ENCODE results near the gene TREX2. TPM values are rescaled to one million over a fixed set of nuclear protein-coding genes. Genes with fewer than 3 reads are reported as not detected.

The TREX2 gene
- total RNA-seq, 4 donors from 2014 or later: 0.42 to 1.6 (median 0.87) TPM

DNA sequence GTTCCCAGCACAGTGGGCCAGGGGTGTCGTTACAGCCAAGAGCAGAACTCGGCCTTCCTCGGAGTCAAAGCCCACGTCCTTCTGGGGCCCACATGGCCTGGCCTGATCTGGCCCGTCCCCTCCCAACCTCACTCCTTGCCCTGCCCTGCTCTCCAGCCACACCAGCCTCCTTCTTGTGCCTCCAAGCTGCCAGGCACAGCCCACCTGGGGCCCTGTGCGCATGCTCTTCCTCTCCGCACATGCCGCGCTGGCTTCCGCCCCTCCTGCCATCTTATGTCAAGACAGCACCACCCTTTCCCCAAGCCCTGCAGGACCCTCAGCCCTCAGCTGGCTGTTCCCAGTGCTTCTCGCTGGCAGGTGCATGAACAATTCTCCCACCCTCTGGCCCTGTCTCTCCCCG lies 17.7 kb upstream of the TREX2 start:
- ATAC-seq: no peak
- WGBS, 2 donors (ENCODE audit: low coverage in 1 of 2): 63% methylated on average over 4 of the region's 12 CpGs; no CpG with 5 or more reads in 1 of the 2 donors
- TF ChIP-seq, protein P1, sequence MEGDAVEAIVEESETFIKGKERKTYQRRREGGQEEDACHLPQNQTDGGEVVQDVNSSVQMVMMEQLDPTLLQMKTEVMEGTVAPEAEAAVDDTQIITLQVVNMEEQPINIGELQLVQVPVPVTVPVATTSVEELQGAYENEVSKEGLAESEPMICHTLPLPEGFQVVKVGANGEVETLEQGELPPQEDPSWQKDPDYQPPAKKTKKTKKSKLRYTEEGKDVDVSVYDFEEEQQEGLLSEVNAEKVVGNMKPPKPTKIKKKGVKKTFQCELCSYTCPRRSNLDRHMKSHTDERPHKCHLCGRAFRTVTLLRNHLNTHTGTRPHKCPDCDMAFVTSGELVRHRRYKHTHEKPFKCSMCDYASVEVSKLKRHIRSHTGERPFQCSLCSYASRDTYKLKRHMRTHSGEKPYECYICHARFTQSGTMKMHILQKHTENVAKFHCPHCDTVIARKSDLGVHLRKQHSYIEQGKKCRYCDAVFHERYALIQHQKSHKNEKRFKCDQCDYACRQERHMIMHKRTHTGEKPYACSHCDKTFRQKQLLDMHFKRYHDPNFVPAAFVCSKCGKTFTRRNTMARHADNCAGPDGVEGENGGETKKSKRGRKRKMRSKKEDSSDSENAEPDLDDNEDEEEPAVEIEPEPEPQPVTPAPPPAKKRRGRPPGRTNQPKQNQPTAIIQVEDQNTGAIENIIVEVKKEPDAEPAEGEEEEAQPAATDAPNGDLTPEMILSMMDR (IDR thresholded peaks at IDR 0.05): no peak
- TF ChIP-seq POLR2AphosphoS5 (IDR thresholded peaks at IDR 0.05) (no peak), POLR2A (IDR thresholded peaks at IDR 0.05) (no peak), EP300 (IDR thresholded peaks at IDR 0.05) (no peak)
- peaks cover 0 to 8% (median 0%) of the 10 kb centered on the region in 3 donors for H3K4me1 ChIP-seq
- no peak overlapping the region for H3K27ac ChIP-seq
- H3K27me3 ChIP-seq: no peaks in the 10 kb centered on the region
- H3K4me3 ChIP-seq: no peak overlapping the region
- peaks cover 0 to 32% of the 10 kb centered on the region in 2 donors for H3K36me3 ChIP-seq
- no peaks in the 10 kb centered on the region for H3K9me3 ChIP-seq

DNA sequence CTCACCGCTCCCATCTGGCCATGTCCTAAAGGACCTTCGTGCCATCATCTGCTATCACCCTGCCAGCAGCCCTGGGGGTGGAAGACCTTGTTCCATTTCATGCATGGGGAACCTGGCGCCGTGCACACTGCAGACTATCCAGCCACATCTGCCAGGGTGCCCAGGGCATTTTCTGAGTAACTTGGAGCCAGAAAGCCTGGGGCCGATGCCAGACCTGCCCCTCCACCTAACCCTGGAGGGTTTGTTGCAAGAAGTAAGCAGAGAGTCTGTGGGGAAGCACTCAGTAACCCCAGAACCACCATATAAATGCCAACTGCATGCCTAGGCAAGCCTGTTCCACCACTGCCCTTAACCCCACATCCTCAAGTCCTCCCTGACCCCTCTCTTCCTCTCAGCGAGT lies 17.2 kb upstream of the TREX2 start:
- no peaks in the 10 kb centered on the region for H3K9me3 ChIP-seq
- peaks cover 0 to 6% (median 0%) of the 10 kb centered on the region in 3 donors for H3K4me1 ChIP-seq
- no peaks in the 10 kb centered on the region for H3K27me3 ChIP-seq
- WGBS, 2 donors (ENCODE audit: low coverage in 1 of 2): 100% methylated on average over 1 of the region's 6 CpGs; no CpG with 5 or more reads in 1 of the 2 donors
- H3K27ac ChIP-seq: no peak overlapping the region
- no peak for TF ChIP-seq POLR2AphosphoS5 (IDR thresholded peaks at IDR 0.05)
- no peak for TF ChIP-seq POLR2A (IDR thresholded peaks at IDR 0.05)
- TF ChIP-seq, protein P1 (IDR thresholded peaks at IDR 0.05): no peak
- no peak for TF ChIP-seq EP300 (IDR thresholded peaks at IDR 0.05)
- no peak for ATAC-seq
- H3K36me3 ChIP-seq: peaks cover 0 to 30% of the 10 kb centered on the region in 2 donors
- H3K4me3 ChIP-seq: no peak overlapping the region

DNA sequence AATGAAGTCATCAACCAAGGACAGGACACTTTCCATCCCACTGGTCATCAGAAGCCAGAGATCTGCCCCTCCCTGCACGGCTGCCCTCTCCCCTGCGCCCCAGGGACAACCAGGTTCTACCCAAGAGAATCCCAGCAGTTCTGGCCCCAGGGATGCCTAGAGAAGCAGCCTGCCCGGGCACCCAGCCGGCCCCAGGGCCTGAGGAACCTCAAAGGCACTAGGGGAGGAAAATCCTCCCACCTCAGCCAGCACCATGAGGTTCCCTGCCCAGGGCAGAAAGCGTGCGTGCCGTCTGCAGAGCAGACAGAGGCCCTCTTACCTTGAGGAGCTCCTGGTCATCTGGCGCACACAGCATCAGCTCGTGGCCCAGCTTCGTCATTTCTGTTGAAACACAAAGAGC lies 16.4 kb upstream of the TREX2 start:
- Histone ChIP-seq H3K36me3 (peaks cover 0 to 29% of the 10 kb centered on the region in 2 donors), H3K4me1 (peaks cover 0 to 5% (median 0%) of the 10 kb centered on the region in 3 donors), H3K27me3 (no peaks in the 10 kb centered on the region), H3K9me3 (no peaks in the 10 kb centered on the region), H3K4me3 (no peak overlapping the region), H3K27ac (no peak overlapping the region)
- 70% methylated on average over 2 of the region's 10 CpGs; no CpG with 5 or more reads in 1 of the 2 donors for WGBS, 2 donors (ENCODE audit: low coverage in 1 of 2)
- ATAC-seq: no peak
- TF ChIP-seq POLR2AphosphoS5 (IDR thresholded peaks at IDR 0.05) (no peak), EP300 (IDR thresholded peaks at IDR 0.05) (no peak), POLR2A (IDR thresholded peaks at IDR 0.05) (no peak)
- TF ChIP-seq, protein P1 (IDR thresholded peaks at IDR 0.05): no peak

DNA sequence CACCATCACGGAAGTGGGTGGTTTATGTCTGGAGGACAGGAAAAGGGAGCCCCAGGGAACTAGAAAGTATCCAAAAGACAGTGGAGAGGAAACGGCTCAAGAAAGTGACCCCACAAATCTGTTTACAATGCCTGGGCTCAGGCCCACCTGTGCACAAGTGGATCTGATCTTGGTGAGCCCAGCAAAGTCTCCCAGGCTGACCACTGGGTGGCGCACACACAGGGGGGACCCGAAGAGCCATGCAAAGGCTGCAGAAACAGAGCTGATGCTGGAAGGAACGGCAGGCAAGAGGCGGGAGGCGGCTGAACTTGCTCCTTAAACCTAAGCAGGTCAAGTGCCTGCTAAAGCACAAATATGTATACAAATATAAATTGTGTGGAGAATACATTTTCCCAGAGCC lies 15.0 kb upstream of the TREX2 start:
- TF ChIP-seq, protein P1 (IDR thresholded peaks at IDR 0.05): peak in 3 of 4 experiments; percentile 19 to 59 (median 43)
- TF ChIP-seq POLR2AphosphoS5 (IDR thresholded peaks at IDR 0.05) (no peak), EP300 (IDR thresholded peaks at IDR 0.05) (no peak), POLR2A (IDR thresholded peaks at IDR 0.05) (no peak)
- peaks cover 0 to 41% of the 10 kb centered on the region in 2 donors for H3K36me3 ChIP-seq
- no peak overlapping the region for H3K27ac ChIP-seq
- H3K4me1 ChIP-seq: peaks cover 0 to 17% (median 0%) of the 10 kb centered on the region in 3 donors
- H3K27me3 ChIP-seq: no peaks in the 10 kb centered on the region
- no peaks in the 10 kb centered on the region for H3K9me3 ChIP-seq
- WGBS, 2 donors (ENCODE audit: low coverage in 1 of 2): 33 to 86% methylated on average over 1 to 2 of the region's 7 CpGs
- no peak overlapping the region for H3K4me3 ChIP-seq
- ATAC-seq: peak; percentile 42

DNA sequence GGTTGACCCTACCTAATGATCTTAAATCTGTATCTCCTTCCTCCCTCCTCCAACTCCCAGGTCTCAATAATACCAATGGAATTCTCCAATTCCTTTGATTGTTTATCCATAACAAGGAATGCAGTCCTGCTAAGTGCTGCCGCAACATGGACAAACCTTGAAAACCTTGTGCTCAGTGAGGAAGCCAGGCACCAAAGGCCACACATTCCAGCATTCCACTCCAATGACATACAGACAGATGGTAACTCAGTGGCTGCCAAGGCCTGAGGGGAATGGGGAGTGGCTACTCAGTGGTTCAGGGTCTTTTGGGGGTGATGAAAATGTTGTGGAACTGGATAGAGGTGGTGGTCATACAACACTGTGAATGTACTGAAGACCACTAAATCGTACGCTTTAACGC lies 14.1 kb upstream of the TREX2 start:
- 88% methylated on average over 3 of the region's 4 CpGs; no CpG with 5 or more reads in 1 of the 2 donors for WGBS, 2 donors (ENCODE audit: low coverage in 1 of 2)

More for the DNA sequence above, 14.1 kb upstream of the TREX2 start:
- H3K27me3 ChIP-seq: no peaks in the 10 kb centered on the region
- ATAC-seq: no peak
- peaks cover 0 to 50% of the 10 kb centered on the region in 2 donors for H3K36me3 ChIP-seq
- peaks cover 0 to 19% (median 0%) of the 10 kb centered on the region in 3 donors for H3K4me1 ChIP-seq
- no peak overlapping the region for H3K4me3 ChIP-seq
- no peaks in the 10 kb centered on the region for H3K9me3 ChIP-seq
- TF ChIP-seq EP300 (IDR thresholded peaks at IDR 0.05) (no peak), POLR2AphosphoS5 (IDR thresholded peaks at IDR 0.05) (no peak), POLR2A (IDR thresholded peaks at IDR 0.05) (no peak)
- TF ChIP-seq, protein P1 (IDR thresholded peaks at IDR 0.05): no peak
- H3K27ac ChIP-seq: no peak overlapping the region

Measured in gastroesophageal sphincter (tissue), 4 donors.